ENCODE results near the gene STAC.

The STAC gene

GRCh38 chr3:36397841-36398240, 17.5 kb downstream of the STAC start:
- TF ChIP-seq SIN3A (IDR thresholded peaks at IDR 0.05; ENCODE audit: borderline replicate concordance, insufficient read depth, low read length): no peak
- TF ChIP-seq POLR2AphosphoS5 (IDR thresholded peaks at IDR 0.05; ENCODE audit: low read depth, low read length): no peak
- no peak for TF ChIP-seq TAF1 (IDR thresholded peaks at IDR 0.05; ENCODE audit: borderline replicate concordance, insufficient read depth, low read length)
- TF ChIP-seq FOXP2 (optimal IDR thresholded peaks at IDR 0.05; ENCODE audit: borderline replicate concordance, extremely low read depth, extremely low read length, insufficient read depth): no peak

GRCh38 chr3:36399933-36400332, 19.6 kb downstream of the STAC start:
- TF ChIP-seq FOXP2 (optimal IDR thresholded peaks at IDR 0.05; ENCODE audit: borderline replicate concordance, extremely low read depth, extremely low read length, insufficient read depth) (no peak), TAF1 (IDR thresholded peaks at IDR 0.05; ENCODE audit: borderline replicate concordance, insufficient read depth, low read length) (no peak), POLR2AphosphoS5 (IDR thresholded peaks at IDR 0.05; ENCODE audit: low read depth, low read length) (no peak), SIN3A (IDR thresholded peaks at IDR 0.05; ENCODE audit: borderline replicate concordance, insufficient read depth, low read length) (no peak), REST (IDR thresholded peaks at IDR 0.05; ENCODE audit: insufficient read depth in 1 of 2, low read depth in 2 of 2, low read length in 2 of 2) (no peak)

- no peak for TF ChIP-seq TAF1 (IDR thresholded peaks at IDR 0.05; ENCODE audit: borderline replicate concordance, insufficient read depth, low read length)
- no peak for TF ChIP-seq SIN3A (IDR thresholded peaks at IDR 0.05; ENCODE audit: borderline replicate concordance, insufficient read depth, low read length)
- no peak for TF ChIP-seq FOXP2 (optimal IDR thresholded peaks at IDR 0.05; ENCODE audit: borderline replicate concordance, extremely low read depth, extremely low read length, insufficient read depth)
- no peak for TF ChIP-seq REST (IDR thresholded peaks at IDR 0.05; ENCODE audit: insufficient read depth in 1 of 2, low read depth in 2 of 2, low read length in 2 of 2)
- no peak for TF ChIP-seq POLR2AphosphoS5 (IDR thresholded peaks at IDR 0.05; ENCODE audit: low read depth, low read length)
Observed at GRCh38 chr3:36401056-36401455, 20.8 kb downstream of the STAC start.

- TF ChIP-seq POLR2AphosphoS5 (IDR thresholded peaks at IDR 0.05; ENCODE audit: low read depth, low read length) (no peak), FOXP2 (optimal IDR thresholded peaks at IDR 0.05; ENCODE audit: borderline replicate concordance, extremely low read depth, extremely low read length, insufficient read depth) (no peak), REST (IDR thresholded peaks at IDR 0.05; ENCODE audit: insufficient read depth in 1 of 2, low read depth in 2 of 2, low read length in 2 of 2) (no peak), SIN3A (IDR thresholded peaks at IDR 0.05; ENCODE audit: borderline replicate concordance, insufficient read depth, low read length) (no peak), TAF1 (IDR thresholded peaks at IDR 0.05; ENCODE audit: borderline replicate concordance, insufficient read depth, low read length) (no peak)
Observed at GRCh38 chr3:36403661-36404060, 23.4 kb downstream of the STAC start.

GRCh38 chr3:36405190-36405589, 24.9 kb downstream of the STAC start:
- TF ChIP-seq FOXP2 (optimal IDR thresholded peaks at IDR 0.05; ENCODE audit: borderline replicate concordance, extremely low read depth, extremely low read length, insufficient read depth) (no peak), POLR2AphosphoS5 (IDR thresholded peaks at IDR 0.05; ENCODE audit: low read depth, low read length) (no peak), REST (IDR thresholded peaks at IDR 0.05; ENCODE audit: insufficient read depth in 1 of 2, low read depth in 2 of 2, low read length in 2 of 2) (no peak), TAF1 (IDR thresholded peaks at IDR 0.05; ENCODE audit: borderline replicate concordance, insufficient read depth, low read length) (no peak), SIN3A (IDR thresholded peaks at IDR 0.05; ENCODE audit: borderline replicate concordance, insufficient read depth, low read length) (no peak)
